Chondrocyte (in vitro differentiated cells): ENCODE data around the gene NRXN3. TPM values are rescaled to one million over a fixed set of nuclear protein-coding genes. Genes with fewer than 3 reads are reported as not detected.
"Not testable (repeated sequence)": the region's sequence is repeated elsewhere in the genome, so short reads cannot be mapped to it uniquely, and the experiment has no call there.

ENCODE experiments used
- DNase-seq: peaks from one replicate; pipeline ENCODE4 v3.0.0; 2021; ENCODE audit warnings: mixed read lengths, low spot score
- H3K27ac Mint-ChIP-seq: one replicate; pipeline ENCODE4 v1.8.0; 2021; ENCODE audit warnings: mild to moderate bottlenecking, moderate library complexity, mixed read lengths; ENCODE audit not compliant: unreplicated experiment
- H3K27me3 Mint-ChIP-seq: 2 replicates; pipeline ENCODE4 v1.8.0; 2021; ENCODE audit warnings: low read depth, mixed read lengths
- H3K36me3 Mint-ChIP-seq: 2 replicates; pipeline ENCODE4 v1.8.0; 2021; ENCODE audit warnings: low read depth, mixed read lengths
- H3K4me1 Mint-ChIP-seq: 2 replicates; pipeline ENCODE4 v1.8.0; 2021; ENCODE audit warnings: low read depth, mild to moderate bottlenecking, mixed read lengths
- H3K4me3 Mint-ChIP-seq: one replicate; pipeline ENCODE4 v1.8.0; 2021; ENCODE audit warnings: mild to moderate bottlenecking, moderate library complexity, mixed read lengths; ENCODE audit not compliant: unreplicated experiment
- H3K9me3 Mint-ChIP-seq: 2 replicates; pipeline ENCODE4 v1.8.0; 2021; ENCODE audit warnings: low read depth, mixed read lengths
- total RNA-seq: library from RNA; stranded (reverse); gene quantifications from 3 replicates; pipeline ENCODE4 v1.2.1, GENCODE V29; 2021
- TF ChIP-seq, protein P1 (sequence below): fragments of 200-600 bp; sonication (generic); IDR thresholded peaks from 2 replicates; pipeline ENCODE4 v1.5.0; 2021; ENCODE audit warnings: antibody characterized with exemption, mild to moderate bottlenecking, moderate library complexity

Gene NRXN3
- total RNA-seq, 1 donor from 2014 or later = 7.9 TPM

DNA sequence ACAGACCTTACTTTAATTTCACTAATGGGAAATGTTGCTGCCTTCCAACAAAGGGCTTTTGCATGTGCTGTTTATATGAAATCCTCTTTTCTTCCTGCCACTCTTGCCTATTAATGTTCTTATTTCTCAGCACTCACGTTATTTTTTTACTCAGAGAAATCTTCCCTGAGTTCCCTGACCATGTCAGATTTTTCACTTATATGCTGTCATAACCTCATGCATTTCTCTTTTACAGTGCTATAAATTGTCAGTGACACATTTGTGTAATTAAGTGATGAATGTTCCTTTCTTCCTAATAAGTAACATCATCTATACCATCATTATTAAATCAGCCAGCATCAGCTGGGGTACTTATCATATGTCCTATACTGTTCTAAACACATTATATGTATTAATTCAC lies 1597.1 kb downstream of the NRXN3 start:
- Mint-ChIP-seq H3K36me3 (no peaks in the 10 kb centered on the region), H3K27ac (no peak overlapping the region), H3K4me1 (no peaks in the 10 kb centered on the region), H3K4me3 (no peak overlapping the region), H3K27me3 (no peaks in the 10 kb centered on the region), H3K9me3 (peaks cover 14% of the 10 kb centered on the region)
- DNase-seq = no peak
- TF ChIP-seq, protein P1, sequence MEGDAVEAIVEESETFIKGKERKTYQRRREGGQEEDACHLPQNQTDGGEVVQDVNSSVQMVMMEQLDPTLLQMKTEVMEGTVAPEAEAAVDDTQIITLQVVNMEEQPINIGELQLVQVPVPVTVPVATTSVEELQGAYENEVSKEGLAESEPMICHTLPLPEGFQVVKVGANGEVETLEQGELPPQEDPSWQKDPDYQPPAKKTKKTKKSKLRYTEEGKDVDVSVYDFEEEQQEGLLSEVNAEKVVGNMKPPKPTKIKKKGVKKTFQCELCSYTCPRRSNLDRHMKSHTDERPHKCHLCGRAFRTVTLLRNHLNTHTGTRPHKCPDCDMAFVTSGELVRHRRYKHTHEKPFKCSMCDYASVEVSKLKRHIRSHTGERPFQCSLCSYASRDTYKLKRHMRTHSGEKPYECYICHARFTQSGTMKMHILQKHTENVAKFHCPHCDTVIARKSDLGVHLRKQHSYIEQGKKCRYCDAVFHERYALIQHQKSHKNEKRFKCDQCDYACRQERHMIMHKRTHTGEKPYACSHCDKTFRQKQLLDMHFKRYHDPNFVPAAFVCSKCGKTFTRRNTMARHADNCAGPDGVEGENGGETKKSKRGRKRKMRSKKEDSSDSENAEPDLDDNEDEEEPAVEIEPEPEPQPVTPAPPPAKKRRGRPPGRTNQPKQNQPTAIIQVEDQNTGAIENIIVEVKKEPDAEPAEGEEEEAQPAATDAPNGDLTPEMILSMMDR = no peak

DNA sequence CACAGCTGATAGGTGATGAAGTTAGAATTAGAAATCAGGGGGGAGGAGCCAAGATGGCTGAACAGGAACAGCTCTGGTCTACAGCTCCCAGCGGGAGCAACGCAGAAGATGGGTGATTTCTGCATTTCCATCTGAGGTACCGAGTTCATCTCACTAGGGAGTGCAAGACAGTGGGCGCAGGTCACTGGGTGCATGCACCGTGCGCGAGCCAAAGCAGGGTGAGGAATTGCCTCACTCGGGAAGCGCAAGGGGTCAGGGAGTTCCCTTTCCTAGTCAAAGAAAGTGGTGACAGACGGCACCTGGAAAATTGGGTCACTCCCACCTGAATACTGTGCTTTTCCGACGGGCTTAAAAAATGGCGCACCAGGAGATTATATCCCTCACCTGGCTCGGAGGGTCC lies 1597.5 kb downstream of the NRXN3 start:
- H3K9me3 Mint-ChIP-seq = peaks cover 14% of the 10 kb centered on the region
- not testable (repeated sequence) for H3K27me3 Mint-ChIP-seq, DNase-seq, H3K27ac Mint-ChIP-seq, H3K36me3 Mint-ChIP-seq, H3K4me1 Mint-ChIP-seq, H3K4me3 Mint-ChIP-seq

GRCh38 chr14:79781882-79782281 lies 1611.7 kb downstream of the NRXN3 start:
- Mint-ChIP-seq H3K4me3 (no peak overlapping the region), H3K27me3 (no peaks in the 10 kb centered on the region), H3K27ac (no peak overlapping the region), H3K4me1 (peaks cover 4% of the 10 kb centered on the region), H3K36me3 (peaks cover 3% of the 10 kb centered on the region), H3K9me3 (peaks cover 6% of the 10 kb centered on the region)
- TF ChIP-seq, protein P1 = no peak
- no peak for DNase-seq

GRCh38 chr14:79783041-79783440 lies 1612.9 kb downstream of the NRXN3 start:
- peaks cover 3% of the 10 kb centered on the region for H3K36me3 Mint-ChIP-seq
- no peak overlapping the region for H3K4me3 Mint-ChIP-seq
- peaks cover 8% of the 10 kb centered on the region for H3K9me3 Mint-ChIP-seq
- no peak for DNase-seq
- peaks cover 4% of the 10 kb centered on the region for H3K4me1 Mint-ChIP-seq
- H3K27ac Mint-ChIP-seq = no peak overlapping the region
- H3K27me3 Mint-ChIP-seq = no peaks in the 10 kb centered on the region
- TF ChIP-seq, protein P1 = no peak

DNA sequence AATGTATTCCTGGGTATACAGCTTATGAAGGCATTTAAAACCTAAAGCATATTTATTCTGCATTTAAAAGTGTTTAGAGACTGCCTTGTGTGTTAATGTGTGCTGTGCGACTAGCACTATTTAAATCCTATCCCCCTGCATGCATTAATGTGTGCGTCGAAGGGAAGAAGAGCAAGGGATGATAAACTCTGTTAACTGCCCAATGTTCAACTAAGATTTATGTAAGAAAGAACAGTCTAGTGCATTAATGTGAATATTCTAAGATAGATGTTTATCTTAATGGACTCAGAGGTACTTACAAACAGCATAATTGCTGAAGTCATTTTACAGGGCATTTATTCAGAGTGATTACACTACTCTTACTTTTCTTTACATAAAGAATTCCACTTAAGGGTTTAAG lies 1616.3 kb downstream of the NRXN3 start:
- Mint-ChIP-seq H3K9me3 (peaks cover 12% of the 10 kb centered on the region), H3K27me3 (no peaks in the 10 kb centered on the region), H3K4me1 (peaks cover 4% of the 10 kb centered on the region), H3K27ac (no peak overlapping the region), H3K36me3 (peaks cover 3% of the 10 kb centered on the region), H3K4me3 (no peak overlapping the region)
- DNase-seq = no peak
- TF ChIP-seq, protein P1 = no peak

DNA sequence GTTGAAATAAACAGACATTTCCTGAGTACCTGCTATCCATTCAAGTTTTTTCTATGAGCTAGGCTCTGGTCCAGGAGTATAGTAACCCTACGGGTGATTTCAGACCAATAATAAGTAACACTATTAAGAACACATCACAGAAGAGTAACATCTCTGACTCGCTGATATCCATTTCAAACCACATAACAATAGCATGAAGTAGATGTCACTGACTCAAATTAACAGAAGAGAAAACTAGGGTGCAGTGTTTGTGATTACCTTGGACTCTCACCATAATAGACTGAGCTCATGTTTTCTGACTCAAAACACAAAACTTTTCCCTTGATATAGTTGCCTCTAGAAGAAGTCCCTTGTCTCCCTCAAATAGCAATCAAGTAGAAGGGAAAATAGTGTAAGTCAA lies 1618.2 kb downstream of the NRXN3 start:
- no peaks in the 10 kb centered on the region for H3K27me3 Mint-ChIP-seq
- TF ChIP-seq, protein P1 = no peak
- H3K9me3 Mint-ChIP-seq = peaks cover 12% of the 10 kb centered on the region
- no peak overlapping the region for H3K27ac Mint-ChIP-seq
- H3K4me1 Mint-ChIP-seq = no peaks in the 10 kb centered on the region
- H3K36me3 Mint-ChIP-seq = peaks cover 3% of the 10 kb centered on the region
- DNase-seq = no peak
- H3K4me3 Mint-ChIP-seq = no peak overlapping the region
